ENCODE results near the gene SDK1. TPM values are rescaled to one million over a fixed set of nuclear protein-coding genes. Genes with fewer than 3 reads are reported as not detected.

Gene SDK1
- total and polyA plus RNA-seq, 2 of the 8 experiments (the other 6 are each of a cell fraction or from before 2014, with no cell fraction given), result 3.3 to 7.2 TPM

DNA sequence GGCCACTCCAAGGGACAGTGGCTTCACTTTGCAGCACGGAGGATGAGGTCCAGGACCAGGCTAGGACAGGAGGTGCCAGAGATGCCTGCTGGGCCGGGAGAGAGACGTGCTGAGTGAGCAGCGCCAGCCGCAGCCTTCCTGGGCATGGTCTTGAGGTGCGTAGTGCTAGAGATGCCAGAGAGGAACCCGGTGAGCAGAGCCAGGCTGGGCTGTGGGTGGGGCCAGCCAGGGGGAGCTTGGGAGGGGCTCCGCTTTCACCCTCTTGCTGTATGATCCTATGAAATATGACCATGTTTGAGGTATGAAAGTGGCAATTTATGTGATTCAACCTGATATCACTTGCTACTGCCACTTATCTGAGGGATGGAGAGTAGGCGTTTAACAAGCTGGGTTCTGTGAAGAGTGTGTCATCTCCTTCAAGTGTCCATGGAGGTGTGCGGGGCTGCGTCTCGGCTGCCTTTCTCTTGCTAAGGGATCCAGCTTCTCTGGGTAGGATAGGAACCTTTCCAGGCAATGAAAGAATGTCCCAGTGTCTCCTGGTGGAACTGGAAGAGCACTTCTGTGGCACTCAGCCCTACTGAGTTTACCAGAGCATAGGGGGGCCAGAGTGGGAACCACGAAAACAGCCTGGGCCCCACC, 862.6 kb downstream of the SDK1 start:
- POLR2A ChIA-PET (ENCODE audit: partially characterized antibody), result no interaction called here

More for the DNA sequence above, 862.6 kb downstream of the SDK1 start:
- FAIRE-seq (no peak), DNase-seq (ENCODE audit: low read depth in 1 of 2, low spot score in 2 of 2) (no peak)
- no peak overlapping the region for H3K4me2 ChIP-seq (ENCODE audit: insufficient read depth in 1 of 2, low read depth in 2 of 2, low read length in 2 of 2)
- H2BK5ac ChIP-seq (ENCODE audit: low read depth, low read length), result no peak overlapping the region
- H2BK15ac ChIP-seq (ENCODE audit: low read length), result no peak overlapping the region
- H4K20me1 ChIP-seq (replicated peaks in 1 of 2; ENCODE audit: control insufficient read depth in 1 of 2, insufficient read depth in 2 of 2, low read length in 2 of 2), result no peaks in the 10 kb centered on the region
- no peaks in the 10 kb centered on the region for H3K36me3 ChIP-seq (ENCODE audit: control insufficient read depth in 2 of 4, insufficient read depth in 4 of 4, low read length in 3 of 4)
- no peaks in the 10 kb centered on the region for H3K27me3 ChIP-seq (replicated peaks in 1 of 4; ENCODE audit: control insufficient read depth in 3 of 4, extremely low read depth in 1 of 4, insufficient read depth in 3 of 4, low read length in 3 of 4)
- no peak overlapping the region for H2BK12ac ChIP-seq (ENCODE audit: low read depth, low read length)
- H4K8ac ChIP-seq (ENCODE audit: extremely low read depth, insufficient read depth, low read length), result no peak overlapping the region
- no peak overlapping the region for H3K4me3 ChIP-seq (ENCODE audit: extremely low read depth in 1 of 4, insufficient read depth in 2 of 4, low read depth in 3 of 4, low read length in 4 of 4)
- H3K27ac ChIP-seq (ENCODE audit: low read depth, low read length), result no peak overlapping the region
- TF ChIP-seq CREB1 (IDR thresholded peaks at IDR 0.05) (no peak), KDM1A (IDR thresholded peaks at IDR 0.05; ENCODE audit: borderline replicate concordance, low read length) (no peak), JUND (IDR thresholded peaks at IDR 0.05; ENCODE audit: low read length) (no peak), HDAC6 (IDR thresholded peaks at IDR 0.05; ENCODE audit: low read depth, low read length) (no peak), CEBPB (IDR thresholded peaks at IDR 0.05; ENCODE audit: low read depth, low read length) (no peak)
- no peak overlapping the region for H4K91ac ChIP-seq (replicated peaks; ENCODE audit: insufficient read length, low read length)
- no peak overlapping the region for H4K5ac ChIP-seq (ENCODE audit: insufficient read length, low read depth, low read length)
- 93% methylated on average over 12 of the region's 13 CpGs; no CpG with 5 or more reads in 1 of the 2 experiments for WGBS, 2 experiments (ENCODE audit: extremely low coverage in 1 of 2, insufficient coverage in 1 of 2, insufficient read length in 1 of 2, insufficient replicate concordance in 2 of 2, low coverage in 1 of 2, low lambda C conversion rate in 2 of 2, missing lambda C conversion rate in 1 of 2)
- H3K23me2 ChIP-seq (ENCODE audit: low read depth, low read length), result no peaks in the 10 kb centered on the region
- no peaks in the 10 kb centered on the region for H3K9me3 ChIP-seq (ENCODE audit: insufficient read depth in 2 of 2, low read depth in 1 of 2, low read length in 1 of 2)
- H2AK5ac ChIP-seq (ENCODE audit: low read depth, low read length), result no peak overlapping the region
- H3K18ac ChIP-seq (ENCODE audit: extremely low read depth, low read length), result no peak overlapping the region
- no peak overlapping the region for H3K56ac ChIP-seq (replicated peaks; ENCODE audit: insufficient read length, low read depth, low read length)
- H3K14ac ChIP-seq (ENCODE audit: insufficient read length), result no peak overlapping the region
- peaks cover 0 to 6% (median 3%) of the 10 kb centered on the region in 4 experiments; a peak in 2 of 7 replicates for H3K4me1 ChIP-seq (replicated peaks in 1 of 4; ENCODE audit: control insufficient read depth in 3 of 4, insufficient read depth in 4 of 4, low read length in 3 of 4)
- no peaks in the 10 kb centered on the region for H3K79me2 ChIP-seq (ENCODE audit: control insufficient read depth in 1 of 2, insufficient read depth in 2 of 2, low read length in 2 of 2)
- no peak overlapping the region for H3K9ac ChIP-seq (replicated peaks in 1 of 4; ENCODE audit: extremely low read depth in 1 of 4, low read depth in 3 of 4, low read length in 3 of 4)
- no peaks in the 10 kb centered on the region for H3K79me1 ChIP-seq (ENCODE audit: low read depth, low read length)
- H3K4ac ChIP-seq (replicated peaks; ENCODE audit: insufficient read length, low read depth, low read length), result no peak overlapping the region
- no peak overlapping the region for H2BK120ac ChIP-seq (replicated peaks; ENCODE audit: low read depth, low read length)
- CTCF ChIA-PET (ENCODE audit: partially characterized antibody), result interaction anchor here (1.1 to 2.6 kb wide), 4 partner anchors 10 to 62 kb away, joined by 3 to 10 read pairs (median 3); no protein-coding TSS in a partner anchor
- H2AFZ ChIP-seq (ENCODE audit: low read length), result no peak overlapping the region
- no peak overlapping the region for H2BK20ac ChIP-seq (ENCODE audit: low read length)
- H3K23ac ChIP-seq (ENCODE audit: insufficient read length), result no peak overlapping the region
